Stimulated activated naive CD8-positive, alpha-beta T cell treated with anti-CD3 and anti-CD28 coated beads, Interleukin-15, Interleukin-2, amounts not matched to agents 100 ng/mL and 50 ng/mL, for 24 hours (primary cell): ENCODE results near the gene COL5A1.

Experiments used
- H3K27ac Mint-ChIP-seq: one replicate; pipeline ENCODE4 v1.8.0; 2021; ENCODE audit warnings: mild to moderate bottlenecking, mixed read lengths
- H3K27me3 Mint-ChIP-seq: one replicate; pipeline ENCODE4 v1.8.0; 2021; ENCODE audit warnings: mixed read lengths
- H3K36me3 Mint-ChIP-seq: one replicate; pipeline ENCODE4 v1.8.0; 2021; ENCODE audit warnings: low read depth, mixed read lengths
- H3K4me1 Mint-ChIP-seq: one replicate; pipeline ENCODE4 v1.8.0; 2021; ENCODE audit warnings: low read depth, mixed read lengths
- H3K4me3 Mint-ChIP-seq: one replicate; pipeline ENCODE4 v1.8.0; 2021; ENCODE audit warnings: mild to moderate bottlenecking, mixed read lengths
- H3K9me3 Mint-ChIP-seq: one replicate; pipeline ENCODE4 v1.8.0; 2021; ENCODE audit warnings: mixed read lengths

The COL5A1 gene

GRCh38 chr9:134641173-134641989 is at the start of gene COL5A1:
TSS of gene COL5A1 (plus strand) at chr9:134641803. CDS start at chr9:134642188, 385 bp downstream.
- peaks cover 17% of the 10 kb centered on the region for H3K27me3 Mint-ChIP-seq
- no peaks in the 10 kb centered on the region for H3K36me3 Mint-ChIP-seq
- H3K27ac Mint-ChIP-seq, result no peak within 1 kb of the TSS
- H3K4me3 Mint-ChIP-seq, result peak within 1 kb of the TSS; percentile 43
- H3K9me3 Mint-ChIP-seq, result no peaks in the 10 kb centered on the region
- H3K4me1 Mint-ChIP-seq, result no peaks in the 10 kb centered on the region

GRCh38 chr9:134592018-134592818 is 49.4 kb upstream of the COL5A1 start:
- Mint-ChIP-seq H3K9me3 (no peaks in the 10 kb centered on the region), H3K36me3 (no peaks in the 10 kb centered on the region), H3K27ac (no peak overlapping the region), H3K4me1 (no peaks in the 10 kb centered on the region), H3K27me3 (peaks cover 3% of the 10 kb centered on the region), H3K4me3 (no peak overlapping the region)

- no peak overlapping the region for H3K27ac Mint-ChIP-seq
- H3K4me3 Mint-ChIP-seq, result no peak overlapping the region
- no peaks in the 10 kb centered on the region for H3K4me1 Mint-ChIP-seq
- H3K36me3 Mint-ChIP-seq, result no peaks in the 10 kb centered on the region
- peaks cover 3% of the 10 kb centered on the region for H3K27me3 Mint-ChIP-seq
- no peaks in the 10 kb centered on the region for H3K9me3 Mint-ChIP-seq
These were observed 48.8 kb upstream of the COL5A1 start for GRCh38 chr9:134592819-134593200.

GRCh38 chr9:134593286-134594077 is 48.1 kb upstream of the COL5A1 start:
- Mint-ChIP-seq H3K9me3 (no peaks in the 10 kb centered on the region), H3K36me3 (no peaks in the 10 kb centered on the region), H3K27me3 (peaks cover 3% of the 10 kb centered on the region), H3K27ac (no peak overlapping the region), H3K4me1 (no peaks in the 10 kb centered on the region), H3K4me3 (no peak overlapping the region)

- Mint-ChIP-seq H3K27ac (no peak overlapping the region), H3K36me3 (no peaks in the 10 kb centered on the region), H3K9me3 (no peaks in the 10 kb centered on the region), H3K4me1 (no peaks in the 10 kb centered on the region), H3K27me3 (peaks cover 3% of the 10 kb centered on the region), H3K4me3 (no peak overlapping the region)
These were observed 47.3 kb upstream of the COL5A1 start for GRCh38 chr9:134594078-134594941.

GRCh38 chr9:134595014-134595413 is 46.6 kb upstream of the COL5A1 start:
- H3K27ac Mint-ChIP-seq, result no peak overlapping the region
- H3K27me3 Mint-ChIP-seq, result peaks cover 3% of the 10 kb centered on the region
- no peak overlapping the region for H3K4me3 Mint-ChIP-seq
- H3K4me1 Mint-ChIP-seq, result no peaks in the 10 kb centered on the region
- H3K9me3 Mint-ChIP-seq, result no peaks in the 10 kb centered on the region
- no peaks in the 10 kb centered on the region for H3K36me3 Mint-ChIP-seq

- Mint-ChIP-seq H3K36me3 (no peaks in the 10 kb centered on the region), H3K4me3 (no peak overlapping the region), H3K27ac (no peak overlapping the region), H3K4me1 (no peaks in the 10 kb centered on the region), H3K27me3 (no peaks in the 10 kb centered on the region), H3K9me3 (no peaks in the 10 kb centered on the region)
These were observed 44.3 kb upstream of the COL5A1 start for GRCh38 chr9:134597041-134597913.

- no peak overlapping the region for H3K4me3 Mint-ChIP-seq
- H3K4me1 Mint-ChIP-seq, result no peaks in the 10 kb centered on the region
- no peaks in the 10 kb centered on the region for H3K27me3 Mint-ChIP-seq
- H3K9me3 Mint-ChIP-seq, result no peaks in the 10 kb centered on the region
- no peaks in the 10 kb centered on the region for H3K36me3 Mint-ChIP-seq
- no peak overlapping the region for H3K27ac Mint-ChIP-seq
These were observed 43.4 kb upstream of the COL5A1 start for GRCh38 chr9:134597957-134598883.

- no peak overlapping the region for H3K4me3 Mint-ChIP-seq
- H3K27ac Mint-ChIP-seq, result no peak overlapping the region
- H3K36me3 Mint-ChIP-seq, result no peaks in the 10 kb centered on the region
- H3K4me1 Mint-ChIP-seq, result no peaks in the 10 kb centered on the region
- H3K27me3 Mint-ChIP-seq, result no peaks in the 10 kb centered on the region
- H3K9me3 Mint-ChIP-seq, result no peaks in the 10 kb centered on the region
These were observed 42.7 kb upstream of the COL5A1 start for GRCh38 chr9:134598884-134599245.

GRCh38 chr9:134600371-134600770 is 41.2 kb upstream of the COL5A1 start:
- H3K4me1 Mint-ChIP-seq, result no peaks in the 10 kb centered on the region
- H3K4me3 Mint-ChIP-seq, result no peak overlapping the region
- H3K27ac Mint-ChIP-seq, result no peak overlapping the region
- no peaks in the 10 kb centered on the region for H3K36me3 Mint-ChIP-seq
- H3K27me3 Mint-ChIP-seq, result no peaks in the 10 kb centered on the region
- no peaks in the 10 kb centered on the region for H3K9me3 Mint-ChIP-seq

GRCh38 chr9:134600836-134601638 is 40.6 kb upstream of the COL5A1 start:
- H3K4me1 Mint-ChIP-seq, result no peaks in the 10 kb centered on the region
- no peaks in the 10 kb centered on the region for H3K36me3 Mint-ChIP-seq
- no peak overlapping the region for H3K27ac Mint-ChIP-seq
- H3K27me3 Mint-ChIP-seq, result no peaks in the 10 kb centered on the region
- H3K9me3 Mint-ChIP-seq, result no peaks in the 10 kb centered on the region
- H3K4me3 Mint-ChIP-seq, result no peak overlapping the region

GRCh38 chr9:134601764-134602163 is 39.8 kb upstream of the COL5A1 start:
- H3K27me3 Mint-ChIP-seq, result no peaks in the 10 kb centered on the region
- no peaks in the 10 kb centered on the region for H3K9me3 Mint-ChIP-seq
- H3K4me3 Mint-ChIP-seq, result no peak overlapping the region
- no peaks in the 10 kb centered on the region for H3K36me3 Mint-ChIP-seq
- H3K27ac Mint-ChIP-seq, result no peak overlapping the region
- no peaks in the 10 kb centered on the region for H3K4me1 Mint-ChIP-seq
